Sigmoid colon (tissue), 7 donors: Measurements from ENCODE around the gene ZNF195. TPM values are rescaled to one million over a fixed set of nuclear protein-coding genes. Genes with fewer than 3 reads are reported as not detected.
"Not testable (repeated sequence)": the region's sequence is repeated elsewhere in the genome, so short reads cannot be mapped to it uniquely, and the experiment has no call there.

Experiments used
- DNase-seq: peaks from one replicate; pipeline ENCODE4 v3.0.0-alpha.2; 2019
- H3K27ac ChIP-seq, 4 donors: fragments of 200-600 bp; sonication (generic); one replicate each; pipeline ENCODE4 v1.5.1; 2016 to 2019; ENCODE audit warnings: mild to moderate bottlenecking in 1 of 4
- H3K27me3 ChIP-seq, 3 donors: fragments of 200-600 bp; sonication (generic); one replicate each; pipeline ENCODE4 v1.5.1; 2019; ENCODE audit warnings: mild to moderate bottlenecking in 1 of 3
- H3K36me3 ChIP-seq, 4 donors: fragments of 200-600 bp; sonication (generic); one replicate each; pipeline ENCODE4 v1.5.1; 2016 to 2019
- H3K4me1 ChIP-seq, 4 donors: fragments of 200-600 bp; sonication (generic); one replicate each; pipeline ENCODE4 v1.5.1; 2017 to 2019
- H3K4me3 ChIP-seq, 4 donors: fragments of 200-600 bp; sonication (generic); one replicate each; pipeline ENCODE4 v1.5.1; 2017 to 2019; ENCODE audit warnings: mild to moderate bottlenecking in 2 of 4, moderate library complexity in 1 of 4
- H3K9me3 ChIP-seq, 4 donors: fragments of 200-600 bp in 3 of 4; sonication (generic) in 3 of 4; one replicate each; pipeline versions ENCODE4 v1.5.1 to v1.6.1; 2013 to 2019
- CTCF ChIP-seq, 4 experiments: fragments of 450-650 bp in 3 of 4; fragments of 200-600 bp in 1 of 4; IDR thresholded peaks; one replicate each; pipeline ENCODE4 v1.5.1; 2016 to 2019; ENCODE audit warnings: antibody characterized with exemption in 4 of 4, mild to moderate bottlenecking in 3 of 4, moderate library complexity in 2 of 4
- EP300 ChIP-seq, 4 donors: sonication (generic); formaldehyde crosslinking; IDR thresholded peaks; one replicate each; pipeline ENCODE4 v1.6.1; 2017; ENCODE audit warnings: antibody characterized with exemption in 4 of 4
- POLR2A ChIP-seq, 2 donors: fragments of 450-650 bp; IDR thresholded peaks; one replicate each; pipeline ENCODE4 v1.6.1; 2016; ENCODE audit warnings: antibody characterized with exemption in 2 of 2, mild to moderate bottlenecking in 2 of 2, moderate library complexity in 2 of 2
- POLR2AphosphoS5 ChIP-seq, 4 donors: sonication (generic); formaldehyde crosslinking; IDR thresholded peaks; one replicate each; pipeline ENCODE4 v1.6.1; 2017; ENCODE audit warnings: antibody characterized with exemption in 4 of 4
- WGBS, 2 donors: extraction: QIAGEN DNeasy Blood & Tissue Kit; methylation state at CpG; one replicate each; pipeline ENCODE4 v1.1.7; 2013; 5-methylcytosine and 5-hydroxymethylcytosine counted together
- intact Hi-C: fragments of 100-400 bp; cut with DNase I; formaldehyde crosslinking; loops from one replicate; pipeline ENCODE4 v1.15.1; 2023
- polyA plus RNA-seq, 3 donors: library from polyadenylated mRNA; stranded (reverse); fragments of 200-250 nt; gene quantifications; one replicate each; pipeline ENCODE4 v1.2.3, GENCODE V29; 2013
- small RNA-seq, 3 donors: library from RNA; depleted of rRNA; stranded (forward); fragments of <200 nt; gene quantifications; one replicate each; pipeline ENCODE3, GENCODE V24; 2016
- total RNA-seq, 4 donors: library from RNA; depleted of rRNA; stranded (reverse); fragments of >200 nt; gene quantifications; one replicate each; pipeline ENCODE4 v1.1.0, GENCODE V29; 2016
- donor health status: healthy with polysubstance abuse.
- donor health status: Bipolar disorder and iron deficiency.
- donor health status: healthy.

ZNF195 gene
- total and polyA plus RNA-seq, 7 donors, result 13.8 to 29.1 (median 16.2) TPM

GRCh38 chr11:3338569-3339339 lies 40.2 kb downstream of the ZNF195 start:
- H3K27me3 ChIP-seq, result peaks cover 0 to 3% (median 0%) of the 10 kb centered on the region in 3 donors
- no peaks in the 10 kb centered on the region for H3K4me1 ChIP-seq
- no peaks in the 10 kb centered on the region for H3K36me3 ChIP-seq
- H3K27ac ChIP-seq, result no peak overlapping the region
- intact Hi-C loops, result no loop called here
- TF ChIP-seq EP300 (IDR thresholded peaks at IDR 0.05) (no peak), CTCF (IDR thresholded peaks at IDR 0.05) (no peak), POLR2A (IDR thresholded peaks at IDR 0.05) (no peak), POLR2AphosphoS5 (IDR thresholded peaks at IDR 0.05) (no peak)
- H3K4me3 ChIP-seq, result no peak overlapping the region
- WGBS, 2 donors, result 74 to 76% methylated on average over 7 of the region's 7 CpGs
- no peak for DNase-seq
- no peaks in the 10 kb centered on the region for H3K9me3 ChIP-seq

- no CpG with 5 or more reads among the region's 10 CpGs for WGBS, 2 donors
- intact Hi-C loops, H3K4me3 ChIP-seq, DNase-seq, H3K36me3 ChIP-seq, H3K9me3 ChIP-seq, H3K27ac ChIP-seq, H3K27me3 ChIP-seq, H3K4me1 ChIP-seq: not testable (repeated sequence)
These were observed 42.5 kb downstream of the ZNF195 start for GRCh38 chr11:3336420-3336819.

- H3K27me3 ChIP-seq, H3K4me3 ChIP-seq, H3K36me3 ChIP-seq, H3K4me1 ChIP-seq, H3K9me3 ChIP-seq, DNase-seq, intact Hi-C loops, H3K27ac ChIP-seq: not testable (repeated sequence)
- no CpG with 5 or more reads among the region's 8 CpGs for WGBS, 2 donors
These were observed 45.8 kb downstream of the ZNF195 start for GRCh38 chr11:3333157-3333556.

GRCh38 chr11:3331078-3331477 lies 47.9 kb downstream of the ZNF195 start:
- DNase-seq, H3K9me3 ChIP-seq, H3K4me3 ChIP-seq, H3K36me3 ChIP-seq, H3K4me1 ChIP-seq, intact Hi-C loops, H3K27ac ChIP-seq, H3K27me3 ChIP-seq: not testable (repeated sequence)
- no CpG with 5 or more reads among the region's 3 CpGs for WGBS, 2 donors

GRCh38 chr11:3330064-3330463 lies 48.9 kb downstream of the ZNF195 start:
- H3K36me3 ChIP-seq, H3K27me3 ChIP-seq, H3K4me1 ChIP-seq, DNase-seq, H3K9me3 ChIP-seq, H3K4me3 ChIP-seq, H3K27ac ChIP-seq, intact Hi-C loops: not testable (repeated sequence)
- no CpG with 5 or more reads among the region's 12 CpGs for WGBS, 2 donors

- H3K36me3 ChIP-seq, H3K9me3 ChIP-seq, H3K4me3 ChIP-seq, H3K4me1 ChIP-seq, DNase-seq, H3K27me3 ChIP-seq, H3K27ac ChIP-seq, intact Hi-C loops: not testable (repeated sequence)
- WGBS, 2 donors, result no CpG with 5 or more reads among the region's 4 CpGs
These were observed 50.4 kb downstream of the ZNF195 start for GRCh38 chr11:3328503-3328902.

GRCh38 chr11:3326450-3326849 lies 52.5 kb downstream of the ZNF195 start:
- DNase-seq, H3K9me3 ChIP-seq, H3K27ac ChIP-seq, H3K4me1 ChIP-seq, intact Hi-C loops, H3K27me3 ChIP-seq, H3K36me3 ChIP-seq, H3K4me3 ChIP-seq: not testable (repeated sequence)
- no CpG with 5 or more reads among the region's 13 CpGs for WGBS, 2 donors

- H3K4me1 ChIP-seq, H3K27ac ChIP-seq, DNase-seq, H3K9me3 ChIP-seq, H3K4me3 ChIP-seq, H3K27me3 ChIP-seq, H3K36me3 ChIP-seq, intact Hi-C loops: not testable (repeated sequence)
- 83 to 88% methylated on average over 1 of the region's 3 CpGs for WGBS, 2 donors
These were observed 54.2 kb downstream of the ZNF195 start for GRCh38 chr11:3324724-3325123.

Small RNAs within 50 kb of the gene (small RNA-seq; reads per million reads assigned to genes)
- 0 reads per million in 3 donors for gene AC123788.2

Other genes starting within 250 kb of the ZNF195 start
- 10 to 100 TPM; 28.1 to 69.2 (median 46.2) TPM for gene OSBPL5, start 213.8 kb downstream of the ZNF195 start, total RNA-seq
- gene OSBPL5, start 213.8 kb downstream of the ZNF195 start, polyA plus RNA-seq, result 10 to 100 TPM; 16.6 to 29.8 (median 18.6) TPM
- gene MRGPRG, start 160.3 kb downstream of the ZNF195 start, total RNA-seq, result not detected
- gene MRGPRG, start 160.3 kb downstream of the ZNF195 start, polyA plus RNA-seq, result not detected
- gene MRGPRE, start 146.7 kb downstream of the ZNF195 start, total RNA-seq, result 1 to 10 TPM in 2 of 4 donors, under 1 TPM in 1, not detected in 1; 0.33 to 1.4 (median 1.1) TPM
- gene MRGPRE, start 146.7 kb downstream of the ZNF195 start, polyA plus RNA-seq, result under 1 TPM in 1 of 3 donors, not detected in 2; 0.10 TPM